T-helper 1 cell treated with Interleukin-12 subunit alpha and Interleukin-12 subunit beta and Interleukin-4 antibody, amounts not matched to agents 30 μg/mL and 1 μg/mL, for 36 hours (primary cell): Measurements from ENCODE around the gene GPS1.

Experiments
- H3K27ac Mint-ChIP-seq: one replicate; pipeline ENCODE4 v1.8.0; 2021; ENCODE audit warnings: mild to moderate bottlenecking, mixed read lengths
- H3K27me3 Mint-ChIP-seq: one replicate; pipeline ENCODE4 v1.8.0; 2021; ENCODE audit warnings: low read depth, mixed read lengths
- H3K36me3 Mint-ChIP-seq: one replicate; pipeline ENCODE4 v1.8.0; 2021; ENCODE audit warnings: low read depth, mixed read lengths
- H3K4me1 Mint-ChIP-seq: one replicate; pipeline ENCODE4 v1.8.0; 2021; ENCODE audit warnings: low read depth, mixed read lengths
- H3K4me3 Mint-ChIP-seq: one replicate; pipeline ENCODE4 v1.8.0; 2021; ENCODE audit warnings: mild to moderate bottlenecking, moderate library complexity, mixed read lengths
- H3K9me3 Mint-ChIP-seq: one replicate; pipeline ENCODE4 v1.8.0; 2021; ENCODE audit warnings: mixed read lengths

Gene GPS1

GRCh38 chr17:82019690-82020571 is 31.8 kb upstream of the GPS1 start:
- no peaks in the 10 kb centered on the region for H3K36me3 Mint-ChIP-seq
- H3K9me3 Mint-ChIP-seq = no peaks in the 10 kb centered on the region
- H3K27me3 Mint-ChIP-seq = no peaks in the 10 kb centered on the region
- H3K4me3 Mint-ChIP-seq = peak overlapping the region; percentile 34
- peaks cover 15% of the 10 kb centered on the region for H3K4me1 Mint-ChIP-seq
- H3K27ac Mint-ChIP-seq = no peak overlapping the region

- Mint-ChIP-seq H3K27ac (no peak overlapping the region), H3K9me3 (no peaks in the 10 kb centered on the region), H3K4me1 (peaks cover 15% of the 10 kb centered on the region), H3K36me3 (peaks cover 3% of the 10 kb centered on the region), H3K4me3 (peak overlapping the region; percentile 48), H3K27me3 (no peaks in the 10 kb centered on the region)
Measured at GRCh38 chr17:82020572-82021106, 31.1 kb upstream of the GPS1 start.

DNA sequence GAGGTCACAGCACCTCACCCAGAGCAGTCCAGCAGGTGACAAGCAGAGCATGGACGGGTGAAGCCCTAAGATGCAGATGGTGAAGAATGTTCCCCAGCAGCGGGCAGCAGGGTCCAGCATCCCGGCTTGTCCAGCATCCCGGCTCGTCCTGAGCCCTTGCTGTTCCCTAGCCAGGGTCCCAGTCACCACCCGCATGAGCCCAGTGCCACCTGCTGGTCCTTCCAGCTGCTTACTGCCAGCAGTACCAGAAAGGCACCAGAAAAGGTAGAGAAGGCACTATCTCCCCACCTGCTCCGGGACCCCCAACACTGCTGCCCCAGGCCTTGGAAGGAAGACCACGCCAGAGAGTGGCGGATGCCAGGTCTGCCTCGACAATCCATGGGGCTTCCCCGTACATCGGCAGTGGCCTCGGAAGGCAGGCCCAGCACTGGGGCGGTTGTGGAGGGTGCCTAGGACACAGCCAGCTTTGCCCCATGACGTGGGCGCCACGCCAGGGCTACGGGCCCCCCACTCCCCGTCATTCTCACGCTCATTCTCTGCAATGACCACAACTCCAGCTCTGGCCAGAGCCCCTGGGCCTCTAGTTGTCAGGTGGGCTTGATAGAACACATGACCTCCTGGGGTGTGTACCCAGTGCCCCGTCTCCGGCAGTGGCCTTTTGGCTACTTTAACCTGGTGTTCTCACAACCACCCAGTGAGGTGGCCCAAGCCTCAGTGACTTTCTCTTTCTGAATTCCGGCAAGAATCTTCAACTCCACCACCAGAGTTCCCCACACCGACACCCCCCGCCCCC is 30.4 kb upstream of the GPS1 start:
- peak overlapping the region; percentile 82 for H3K4me3 Mint-ChIP-seq
- no peaks in the 10 kb centered on the region for H3K27me3 Mint-ChIP-seq
- peaks cover 15% of the 10 kb centered on the region for H3K4me1 Mint-ChIP-seq
- H3K27ac Mint-ChIP-seq = peak overlapping the region; percentile 59
- peaks cover 3% of the 10 kb centered on the region for H3K36me3 Mint-ChIP-seq
- no peaks in the 10 kb centered on the region for H3K9me3 Mint-ChIP-seq

GRCh38 chr17:82021900-82022309 is 29.8 kb upstream of the GPS1 start:
- H3K4me1 Mint-ChIP-seq = peaks cover 15% of the 10 kb centered on the region
- H3K27me3 Mint-ChIP-seq = no peaks in the 10 kb centered on the region
- H3K36me3 Mint-ChIP-seq = peaks cover 3% of the 10 kb centered on the region
- H3K27ac Mint-ChIP-seq = peak overlapping the region; percentile 59
- H3K4me3 Mint-ChIP-seq = peak overlapping the region; percentile 82
- H3K9me3 Mint-ChIP-seq = no peaks in the 10 kb centered on the region

DNA sequence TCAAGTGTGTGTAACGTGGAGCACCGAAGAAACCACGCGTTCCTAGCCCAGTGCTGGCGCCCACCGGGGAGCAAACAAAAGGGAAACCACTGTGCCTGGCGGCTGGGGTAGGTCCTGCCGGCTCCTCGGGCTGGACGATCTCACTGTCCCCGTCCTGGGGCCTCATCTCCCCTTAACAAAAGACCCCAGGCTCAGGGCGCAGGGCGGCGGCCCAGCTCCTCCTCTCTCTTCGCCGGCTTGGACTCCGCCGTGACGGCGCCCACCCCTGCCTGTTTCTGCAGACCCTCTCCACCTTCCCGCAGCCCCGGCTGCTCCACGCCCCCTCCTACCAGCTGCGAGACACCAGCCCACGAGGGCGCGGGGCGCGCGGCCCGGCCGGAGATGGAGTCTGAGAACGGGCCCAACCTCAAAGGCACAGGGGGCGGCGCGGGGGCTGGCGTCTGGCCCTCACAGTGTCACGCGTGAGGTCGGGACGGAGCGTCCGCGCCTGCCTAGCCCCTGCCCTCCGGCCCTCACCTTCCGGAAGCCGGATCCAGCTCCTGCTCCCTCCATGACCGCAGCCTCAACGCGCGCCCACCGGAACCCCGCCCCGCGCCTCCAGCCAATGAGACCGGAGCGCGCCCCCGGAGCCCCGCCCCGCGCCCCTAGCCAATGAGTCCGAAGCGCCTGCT is 29.3 kb upstream of the GPS1 start, which contains the start of gene CENPX:
CENPX (minus strand) TSS at position 569 of the 671 bp plus-strand sequence; CDS start at position 552, 17 bp downstream.
- H3K36me3 Mint-ChIP-seq = peaks cover 3% of the 10 kb centered on the region
- peaks cover 15% of the 10 kb centered on the region for H3K4me1 Mint-ChIP-seq
- peak within 1 kb of the TSS; percentile 59 for H3K27ac Mint-ChIP-seq
- H3K27me3 Mint-ChIP-seq = no peaks in the 10 kb centered on the region
- no peaks in the 10 kb centered on the region for H3K9me3 Mint-ChIP-seq
- peak within 1 kb of the TSS; percentile 82 for H3K4me3 Mint-ChIP-seq

DNA sequence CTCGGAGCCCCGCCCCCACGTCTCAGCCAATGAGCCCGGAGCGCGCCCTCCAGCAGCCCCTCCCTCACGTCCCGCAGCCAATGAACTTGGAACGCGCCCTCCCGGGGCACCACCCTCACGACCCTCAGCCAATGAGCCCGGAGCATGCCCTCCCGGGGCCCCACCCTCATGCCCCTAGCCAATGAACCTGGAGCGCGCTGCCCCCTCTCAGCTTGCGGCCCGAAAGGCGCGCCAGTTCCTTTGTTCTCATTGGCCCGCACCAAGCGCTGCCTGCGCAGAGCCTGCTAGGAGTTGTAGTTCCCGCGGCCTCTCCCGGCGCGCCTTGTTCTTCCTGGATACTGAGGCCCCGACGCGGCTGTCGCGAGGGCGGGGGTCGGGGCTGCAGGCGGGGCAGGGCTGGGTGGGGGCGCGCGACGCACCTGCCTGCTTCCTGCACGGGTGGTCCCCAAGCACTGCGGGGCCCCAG is 28.7 kb upstream of the GPS1 start, which contains the start of gene LRRC45:
LRRC45 (plus strand) TSS at position 325 of the 466 bp plus-strand sequence. CDS start 339 bp downstream, outside the sequence.
- H3K4me3 Mint-ChIP-seq = peak within 1 kb of the TSS; percentile 82
- H3K36me3 Mint-ChIP-seq = peaks cover 3% of the 10 kb centered on the region
- H3K9me3 Mint-ChIP-seq = no peaks in the 10 kb centered on the region
- H3K27me3 Mint-ChIP-seq = no peaks in the 10 kb centered on the region
- peaks cover 15% of the 10 kb centered on the region for H3K4me1 Mint-ChIP-seq
- H3K27ac Mint-ChIP-seq = peak within 1 kb of the TSS; percentile 59

DNA sequence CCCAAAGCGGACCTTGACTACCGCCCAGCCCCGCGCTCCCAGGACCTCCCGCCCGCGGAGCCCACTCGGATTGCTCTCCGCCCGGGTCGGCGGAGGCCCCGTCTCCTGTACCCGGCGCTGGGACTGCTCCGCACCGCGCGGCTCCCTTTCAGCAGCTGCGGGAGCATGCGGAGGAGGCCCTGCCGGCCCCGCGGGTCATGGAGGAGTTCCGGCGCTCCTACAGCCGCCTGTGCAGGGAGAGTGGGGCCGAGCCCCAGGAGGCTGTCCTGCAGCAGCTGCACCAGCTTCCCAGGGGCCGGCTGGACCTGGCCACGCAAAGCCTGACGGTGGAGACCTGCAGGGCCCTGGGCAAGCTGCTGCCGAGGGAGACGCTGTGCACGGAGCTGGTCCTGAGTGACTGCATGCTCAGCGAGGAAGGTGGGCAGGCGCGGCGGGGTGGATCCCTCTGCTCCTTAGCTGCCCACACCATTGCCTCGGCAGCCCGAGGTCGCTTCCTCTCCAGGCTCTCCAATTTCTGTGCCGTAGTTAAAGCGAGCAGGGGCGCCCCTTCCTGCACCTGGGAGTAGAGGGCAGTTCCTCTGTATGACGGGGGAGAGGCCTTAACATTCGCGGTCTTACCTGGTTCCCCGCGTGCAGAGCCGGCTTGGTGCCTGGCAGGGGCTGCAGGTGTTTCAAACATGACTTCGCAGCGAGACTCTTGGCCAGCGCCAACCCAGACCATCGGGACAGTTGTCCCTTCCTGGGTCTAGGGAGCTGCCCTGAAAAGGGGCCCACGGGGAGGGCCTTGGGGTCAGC is 28.1 kb upstream of the GPS1 start:
- Mint-ChIP-seq H3K4me3 (peak overlapping the region; percentile 79), H3K27me3 (no peaks in the 10 kb centered on the region), H3K4me1 (peaks cover 15% of the 10 kb centered on the region), H3K36me3 (peaks cover 3% of the 10 kb centered on the region), H3K9me3 (no peaks in the 10 kb centered on the region), H3K27ac (peak overlapping the region; percentile 45)

GRCh38 chr17:82024859-82025258 is 26.8 kb upstream of the GPS1 start:
- H3K9me3 Mint-ChIP-seq = no peaks in the 10 kb centered on the region
- no peaks in the 10 kb centered on the region for H3K27me3 Mint-ChIP-seq
- peaks cover 15% of the 10 kb centered on the region for H3K4me1 Mint-ChIP-seq
- H3K36me3 Mint-ChIP-seq = peaks cover 3% of the 10 kb centered on the region
- H3K27ac Mint-ChIP-seq = no peak overlapping the region
- H3K4me3 Mint-ChIP-seq = no peak overlapping the region

- Mint-ChIP-seq H3K36me3 (peaks cover 3% of the 10 kb centered on the region), H3K4me3 (no peak overlapping the region), H3K27me3 (no peaks in the 10 kb centered on the region), H3K9me3 (no peaks in the 10 kb centered on the region), H3K27ac (no peak overlapping the region), H3K4me1 (peaks cover 15% of the 10 kb centered on the region)
Measured at GRCh38 chr17:82025401-82026107, 26.1 kb upstream of the GPS1 start.

DNA sequence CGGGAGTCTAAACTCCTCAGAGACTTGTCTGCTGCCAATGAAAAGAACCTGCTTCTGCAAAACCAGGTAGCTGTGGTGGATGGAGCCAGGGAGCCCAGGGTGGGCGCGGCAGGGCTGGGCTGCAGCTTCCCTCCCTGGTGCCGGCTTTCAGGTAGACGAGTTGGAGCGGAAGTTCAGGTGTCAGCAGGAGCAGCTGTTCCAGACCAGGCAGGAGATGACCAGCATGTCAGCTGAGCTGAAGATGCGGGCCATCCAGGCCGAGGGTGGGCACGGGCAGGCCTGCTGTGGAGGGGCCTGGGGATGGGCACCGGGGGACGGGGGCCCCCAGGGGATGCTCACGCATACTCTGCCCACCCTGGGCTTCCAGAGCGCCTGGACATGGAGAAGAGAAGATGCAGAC is 23.5 kb upstream of the GPS1 start:
- Mint-ChIP-seq H3K4me1 (peaks cover 8% of the 10 kb centered on the region), H3K4me3 (no peak overlapping the region), H3K9me3 (no peaks in the 10 kb centered on the region), H3K27me3 (no peaks in the 10 kb centered on the region), H3K36me3 (peaks cover 3% of the 10 kb centered on the region), H3K27ac (no peak overlapping the region)

DNA sequence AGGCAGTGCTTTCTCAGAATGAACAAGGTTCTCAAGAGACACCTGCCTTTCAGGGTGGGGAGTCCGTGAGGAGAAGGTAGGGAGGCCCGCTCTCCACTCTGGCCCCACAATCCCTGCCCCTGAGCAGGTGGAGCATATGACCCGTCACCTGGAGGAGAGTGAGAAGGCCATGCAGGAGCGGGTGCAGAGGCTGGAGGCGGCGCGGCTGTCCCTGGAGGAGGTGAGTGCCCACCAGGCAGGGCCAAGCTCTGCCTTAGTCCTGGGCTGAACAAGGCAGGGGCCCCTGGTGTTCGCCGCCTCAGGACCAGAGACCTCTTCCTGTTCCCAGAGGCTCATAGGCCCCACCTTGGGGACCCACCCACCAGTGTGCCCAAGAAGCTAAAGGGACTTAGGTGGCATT is 22.7 kb upstream of the GPS1 start:
- H3K4me3 Mint-ChIP-seq = no peak overlapping the region
- peaks cover 5% of the 10 kb centered on the region for H3K4me1 Mint-ChIP-seq
- H3K36me3 Mint-ChIP-seq = peaks cover 3% of the 10 kb centered on the region
- no peaks in the 10 kb centered on the region for H3K9me3 Mint-ChIP-seq
- no peaks in the 10 kb centered on the region for H3K27me3 Mint-ChIP-seq
- no peak overlapping the region for H3K27ac Mint-ChIP-seq

GRCh38 chr17:82029391-82029790 is 22.3 kb upstream of the GPS1 start:
- H3K27ac Mint-ChIP-seq = no peak overlapping the region

DNA sequence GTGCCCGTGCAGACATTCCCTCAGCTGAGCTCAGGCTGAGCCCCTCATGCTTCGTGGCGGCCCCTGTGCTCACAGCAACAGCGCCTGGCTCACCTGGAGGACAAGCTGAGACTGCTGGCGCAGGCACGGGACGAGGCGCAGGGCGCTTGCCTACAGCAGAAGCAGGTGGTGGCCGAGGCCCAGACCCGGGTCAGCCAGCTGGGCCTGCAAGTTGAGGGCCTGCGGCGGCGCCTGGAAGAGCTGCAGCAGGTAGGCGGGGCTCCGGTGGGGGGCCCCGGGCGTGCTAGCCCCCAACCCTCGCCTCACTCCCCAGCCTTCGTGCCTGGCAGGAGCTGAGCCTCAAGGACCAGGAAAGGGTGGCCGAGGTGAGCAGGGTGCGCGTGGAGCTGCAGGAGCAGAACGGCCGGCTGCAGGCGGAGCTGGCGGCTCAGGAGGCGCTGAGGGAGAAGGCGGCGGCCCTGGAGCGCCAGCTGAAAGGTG is 21.7 kb upstream of the GPS1 start:
- Mint-ChIP-seq H3K4me3 (no peak overlapping the region), H3K36me3 (peaks cover 3% of the 10 kb centered on the region), H3K27me3 (no peaks in the 10 kb centered on the region), H3K9me3 (no peaks in the 10 kb centered on the region), H3K27ac (no peak overlapping the region), H3K4me1 (peaks cover 1% of the 10 kb centered on the region)

More at GRCh38 chr17:82029391-82029790, 22.3 kb upstream of the GPS1 start:
- Mint-ChIP-seq H3K27me3 (no peaks in the 10 kb centered on the region), H3K4me1 (peaks cover 1% of the 10 kb centered on the region), H3K36me3 (peaks cover 3% of the 10 kb centered on the region), H3K9me3 (no peaks in the 10 kb centered on the region), H3K4me3 (peak overlapping the region; percentile 61)
